ENCODE results near the gene AKR7A3.

GRCh38 chr1:19325958-19326747 is 37.6 kb upstream of the AKR7A3 start:
- no peak for TF ChIP-seq CTCF (conservative IDR thresholded peaks at IDR 0.05; ENCODE audit: low read depth, low read length)
- no peak for TF ChIP-seq CHD1 (IDR thresholded peaks at IDR 0.05; ENCODE audit: low read depth, low read length)
- no peak for TF ChIP-seq FOS (IDR thresholded peaks at IDR 0.05; ENCODE audit: low read depth, low read length)
- no peak for TF ChIP-seq POLR2A (IDR thresholded peaks at IDR 0.05; ENCODE audit: low read depth, low read length)
- TF ChIP-seq SMC3 (IDR thresholded peaks at IDR 0.05; ENCODE audit: low read depth, low read length), result no peak
- TF ChIP-seq RAD21 (IDR thresholded peaks at IDR 0.05; ENCODE audit: low read length), result no peak
- TF ChIP-seq, protein P1, sequence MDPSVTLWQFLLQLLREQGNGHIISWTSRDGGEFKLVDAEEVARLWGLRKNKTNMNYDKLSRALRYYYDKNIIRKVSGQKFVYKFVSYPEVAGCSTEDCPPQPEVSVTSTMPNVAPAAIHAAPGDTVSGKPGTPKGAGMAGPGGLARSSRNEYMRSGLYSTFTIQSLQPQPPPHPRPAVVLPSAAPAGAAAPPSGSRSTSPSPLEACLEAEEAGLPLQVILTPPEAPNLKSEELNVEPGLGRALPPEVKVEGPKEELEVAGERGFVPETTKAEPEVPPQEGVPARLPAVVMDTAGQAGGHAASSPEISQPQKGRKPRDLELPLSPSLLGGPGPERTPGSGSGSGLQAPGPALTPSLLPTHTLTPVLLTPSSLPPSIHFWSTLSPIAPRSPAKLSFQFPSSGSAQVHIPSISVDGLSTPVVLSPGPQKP (IDR thresholded peaks at IDR 0.05; ENCODE audit: borderline replicate concordance, low read depth, low read length), result no peak
- no peak for TF ChIP-seq RCOR1 (IDR thresholded peaks at IDR 0.05; ENCODE audit: insufficient replicate concordance, low read length)
- no peak for TF ChIP-seq CEBPB (IDR thresholded peaks at IDR 0.05; ENCODE audit: low read depth, low read length)
- no peak for TF ChIP-seq RFX5 (IDR thresholded peaks at IDR 0.05; ENCODE audit: low read depth, low read length)
- no peak for TF ChIP-seq USF2 (IDR thresholded peaks at IDR 0.05; ENCODE audit: low read depth, low read length)
- TF ChIP-seq MXI1 (IDR thresholded peaks at IDR 0.05; ENCODE audit: borderline replicate concordance, low read depth, low read length), result no peak
- no peak for TF ChIP-seq MAFK (IDR thresholded peaks at IDR 0.05; ENCODE audit: low read depth, low read length)
- no peak for TF ChIP-seq BHLHE40 (IDR thresholded peaks at IDR 0.05; ENCODE audit: low read depth, low read length)

Measured in IMR-90 (cell line).